ENCODE results near the gene UMOD. TPM values are rescaled to one million over a fixed set of nuclear protein-coding genes. Genes with fewer than 3 reads are reported as not detected.

The UMOD gene
- not detected in 5 replicates for total RNA-seq (2022; extraction: Qiagen RNA extraction)

DNA sequence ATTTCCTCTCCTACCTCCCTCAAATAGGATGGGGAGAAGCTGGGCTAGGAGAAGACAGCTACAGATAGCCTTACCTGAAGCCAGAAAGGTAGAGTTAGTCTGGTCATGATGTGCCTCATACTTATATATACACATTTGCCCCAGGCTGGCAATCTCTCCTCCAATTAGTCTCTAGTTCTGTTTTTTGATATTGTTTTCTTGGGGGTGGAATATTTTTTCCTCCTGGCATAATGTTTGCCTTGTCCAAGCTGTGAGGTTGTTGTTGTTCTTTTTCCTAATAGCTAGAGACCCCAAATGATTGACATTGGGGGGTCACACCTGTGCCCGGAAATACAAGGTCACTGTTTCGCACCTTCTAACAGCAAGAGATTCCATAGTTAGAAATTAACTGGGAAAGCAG, at the start of gene UMOD:
UMOD (minus strand) TSS at position 101 of the 400 bp plus-strand sequence. CDS start 1,978 bp downstream, outside the sequence.

DNA sequence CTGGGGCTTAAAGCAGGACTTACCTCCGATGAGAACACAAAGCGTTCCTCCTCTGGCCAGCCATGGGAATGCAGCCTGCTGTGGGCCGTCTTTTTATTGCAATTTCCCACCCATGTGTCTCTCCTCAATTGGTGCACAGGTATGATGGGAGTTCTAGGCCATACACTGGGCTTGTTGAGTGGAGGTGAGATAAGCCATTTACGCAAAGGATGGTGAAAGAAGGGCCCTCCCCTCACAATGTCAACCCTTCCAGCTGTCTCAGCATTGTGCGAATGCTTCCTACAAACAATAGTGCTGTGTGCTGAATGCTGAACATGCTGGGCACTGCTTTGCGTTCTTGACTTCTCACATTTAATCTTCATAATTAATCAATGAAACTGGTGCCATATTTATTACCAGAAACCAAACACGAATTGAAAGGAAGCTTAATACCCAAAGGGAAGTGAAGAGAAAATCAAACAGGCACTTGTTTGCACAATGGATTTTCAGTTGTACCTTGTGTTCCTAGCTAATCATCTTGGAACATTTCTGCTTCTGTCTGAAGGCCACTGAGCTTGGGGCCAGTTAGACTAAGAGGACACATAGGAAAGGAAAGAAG, 25.0 kb downstream of the UMOD start, which contains the start of gene GP2:
GP2 (minus strand) TSS at position 70 of the 598 bp plus-strand sequence. CDS start 1,082 bp downstream, outside the sequence.

Other genes starting within 250 kb of the UMOD start
- gene GP2, start 25.2 kb downstream of the UMOD start, total RNA-seq (2022; extraction: Qiagen RNA extraction): not detected in 5 replicates
- gene PDILT, start 52.0 kb upstream of the UMOD start, total RNA-seq (2022; extraction: Qiagen RNA extraction): not detected in 5 replicates
- gene ACSM5, start 56.8 kb upstream of the UMOD start, total RNA-seq (2022; extraction: Qiagen RNA extraction): not detected in 5 replicates
- not detected in 5 replicates for gene ACSM2A, start 98.8 kb upstream of the UMOD start, total RNA-seq (2022; extraction: Qiagen RNA extraction)
- gene ACSM2B, start 223.7 kb upstream of the UMOD start, total RNA-seq (2022; extraction: Qiagen RNA extraction): not detected in 5 replicates